ENCODE measurements around the gene ZNF385D. TPM values are rescaled to one million over a fixed set of nuclear protein-coding genes. Genes with fewer than 3 reads are reported as not detected.

Gene ZNF385D
- total RNA-seq, 2 donors from 2014 or later = not detected

DNA sequence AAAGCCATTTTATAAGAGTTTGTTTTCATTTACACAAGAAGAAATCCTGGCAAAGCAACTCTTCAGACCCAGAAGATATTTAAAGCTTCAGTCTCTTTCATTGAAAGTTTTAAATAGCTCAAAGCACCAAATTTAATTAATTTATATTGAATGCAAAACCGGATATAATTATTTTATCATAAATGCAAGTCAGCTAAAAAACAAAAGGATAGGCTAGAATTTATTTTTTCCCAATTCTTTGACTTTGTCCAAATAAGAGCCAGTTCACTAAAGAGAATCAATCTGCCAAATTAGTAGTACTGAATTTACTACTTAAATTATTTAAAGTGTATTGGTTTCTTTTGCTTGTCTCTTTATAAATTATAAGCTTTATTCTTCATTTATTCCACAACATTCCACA is 101.5 kb downstream of the ZNF385D start:
- Mint-ChIP-seq H3K9me3 (peaks cover 2 to 3% of the 10 kb centered on the region in 2 donors), H3K4me3 (no peak overlapping the region), H3K27me3 (ENCODE audit: low read depth) (no peaks in the 10 kb centered on the region), H3K36me3 (ENCODE audit: insufficient read depth in 2 of 2) (no peaks in the 10 kb centered on the region), H3K4me1 (ENCODE audit: low read depth) (no peaks in the 10 kb centered on the region), H3K27ac (no peak overlapping the region)
- ATAC-seq (replicated peaks in 1 of 2) (no peak), DNase-seq (no peak)

DNA sequence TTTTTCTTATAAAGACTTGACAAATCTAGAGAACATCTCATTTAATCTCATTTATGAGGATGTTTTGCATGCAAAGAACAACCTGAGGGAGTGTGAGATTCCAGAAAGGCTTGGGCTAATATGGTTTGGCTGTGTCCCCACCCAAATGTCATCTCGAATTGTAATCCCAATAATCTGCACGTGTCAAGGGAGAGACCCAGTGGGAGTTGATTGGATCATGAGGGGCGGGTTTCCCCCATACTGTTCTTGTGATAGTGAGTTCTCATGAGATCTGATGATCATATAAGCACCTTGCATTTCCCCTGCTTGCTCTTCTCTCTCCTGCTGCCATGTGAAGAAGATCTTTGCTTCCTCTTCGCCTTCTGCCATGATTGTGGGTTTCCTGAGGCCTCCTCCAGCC is 103.0 kb downstream of the ZNF385D start:
- no peak overlapping the region for H3K27ac Mint-ChIP-seq
- no peaks in the 10 kb centered on the region for H3K27me3 Mint-ChIP-seq (ENCODE audit: low read depth)
- DNase-seq (no peak), ATAC-seq (replicated peaks in 1 of 2) (no peak)
- H3K4me3 Mint-ChIP-seq = no peak overlapping the region
- no peaks in the 10 kb centered on the region for H3K4me1 Mint-ChIP-seq (ENCODE audit: low read depth)
- H3K36me3 Mint-ChIP-seq (ENCODE audit: insufficient read depth in 2 of 2) = no peaks in the 10 kb centered on the region
- H3K9me3 Mint-ChIP-seq = peaks cover 3 to 4% of the 10 kb centered on the region in 2 donors

DNA sequence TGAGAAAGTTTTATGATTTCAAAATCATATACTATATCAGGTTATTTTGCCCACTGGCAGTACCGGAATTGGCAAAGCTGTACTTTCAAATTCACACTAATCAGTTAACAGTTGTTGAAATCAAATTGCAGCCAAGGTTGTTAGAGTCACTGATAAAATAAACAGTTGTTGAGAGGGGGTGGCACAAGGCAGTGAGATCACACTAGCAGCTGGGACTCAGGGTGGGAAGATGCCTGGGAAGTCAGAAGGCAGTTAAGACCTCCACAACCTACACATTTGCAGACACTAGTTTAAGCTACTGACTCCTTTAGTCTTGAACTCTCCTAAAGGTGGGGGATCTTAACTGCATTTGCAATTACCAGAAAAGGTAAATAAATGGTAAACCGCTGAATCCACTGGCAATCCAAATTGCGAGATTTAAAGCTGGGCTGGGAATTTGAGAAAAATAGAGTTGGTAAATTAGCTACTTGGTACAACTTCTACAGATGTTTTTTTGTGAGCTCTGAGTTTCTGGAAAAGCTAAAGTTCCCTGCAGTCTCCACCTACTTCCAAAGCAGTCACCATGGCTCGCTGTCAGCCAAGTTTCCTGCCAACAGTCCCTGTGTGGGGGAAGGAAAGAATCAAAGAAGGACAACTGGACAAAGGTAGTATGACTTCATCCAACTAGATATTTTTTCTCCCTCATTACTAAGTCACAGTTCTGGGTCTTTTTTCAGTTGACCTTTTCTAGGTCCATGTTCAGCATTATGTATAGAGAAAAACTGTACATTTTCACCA is 105.7 kb downstream of the ZNF385D start:
- Mint-ChIP-seq H3K36me3 (ENCODE audit: insufficient read depth in 2 of 2) (peaks cover 0 to 2% of the 10 kb centered on the region in 2 donors), H3K4me1 (ENCODE audit: low read depth) (no peaks in the 10 kb centered on the region), H3K27ac (no peak overlapping the region), H3K9me3 (peaks cover 5 to 8% of the 10 kb centered on the region in 2 donors), H3K27me3 (ENCODE audit: low read depth) (no peaks in the 10 kb centered on the region), H3K4me3 (no peak overlapping the region)
- DNase-seq = no peak
- no peak for ATAC-seq (replicated peaks in 1 of 2)

DNA sequence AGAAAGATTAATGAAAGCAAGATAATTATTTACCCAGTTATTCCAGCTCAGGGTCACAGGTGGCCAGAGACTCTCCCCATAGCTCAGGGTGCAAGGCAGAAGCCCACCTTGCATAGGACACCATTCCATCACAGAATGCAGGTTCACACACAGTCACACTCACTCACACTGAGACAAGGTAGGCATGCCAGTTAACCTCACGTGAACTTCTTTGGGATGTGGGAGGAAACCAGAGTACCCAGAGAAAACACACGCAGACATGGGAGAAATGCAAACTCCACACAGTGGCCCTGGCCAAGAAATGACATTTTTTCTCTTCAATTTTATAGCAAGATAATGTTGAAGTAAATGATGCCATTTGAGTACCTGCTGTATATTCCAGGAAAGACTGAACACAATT is 106.7 kb downstream of the ZNF385D start:
- H3K27me3 Mint-ChIP-seq (ENCODE audit: low read depth) = no peaks in the 10 kb centered on the region
- ATAC-seq (replicated peaks in 1 of 2) (no peak), DNase-seq (no peak)
- no peak overlapping the region for H3K27ac Mint-ChIP-seq
- H3K9me3 Mint-ChIP-seq = peaks cover 5 to 10% of the 10 kb centered on the region in 2 donors
- H3K4me1 Mint-ChIP-seq (ENCODE audit: low read depth) = no peaks in the 10 kb centered on the region
- H3K4me3 Mint-ChIP-seq = no peak overlapping the region
- peaks cover 0 to 2% of the 10 kb centered on the region in 2 donors for H3K36me3 Mint-ChIP-seq (ENCODE audit: insufficient read depth in 2 of 2)

DNA sequence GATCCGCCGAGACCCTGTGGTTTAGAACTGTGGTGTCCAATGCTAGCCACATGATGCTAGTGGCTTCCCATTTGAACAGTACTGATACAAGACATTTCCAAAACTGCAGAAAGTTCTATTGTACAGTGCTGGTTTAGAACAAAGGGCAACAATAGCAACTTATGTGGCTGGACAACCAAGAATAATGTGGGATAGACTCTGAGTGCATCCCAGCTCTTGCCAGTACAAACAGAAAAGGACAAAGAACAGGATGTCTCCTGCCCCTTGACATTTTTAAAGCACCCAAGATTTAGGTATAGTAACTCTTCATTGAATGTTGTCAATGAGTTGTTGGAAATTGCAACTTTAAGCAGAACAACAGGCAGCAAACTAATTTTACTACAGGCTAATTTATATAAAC is 107.3 kb downstream of the ZNF385D start:
- H3K9me3 Mint-ChIP-seq = peaks cover 5 to 10% of the 10 kb centered on the region in 2 donors
- no peak for ATAC-seq (replicated peaks in 1 of 2)
- DNase-seq = no peak
- H3K4me3 Mint-ChIP-seq = no peak overlapping the region
- no peaks in the 10 kb centered on the region for H3K27me3 Mint-ChIP-seq (ENCODE audit: low read depth)
- no peaks in the 10 kb centered on the region for H3K4me1 Mint-ChIP-seq (ENCODE audit: low read depth)
- no peak overlapping the region for H3K27ac Mint-ChIP-seq
- peaks cover 0 to 2% of the 10 kb centered on the region in 2 donors for H3K36me3 Mint-ChIP-seq (ENCODE audit: insufficient read depth in 2 of 2)

DNA sequence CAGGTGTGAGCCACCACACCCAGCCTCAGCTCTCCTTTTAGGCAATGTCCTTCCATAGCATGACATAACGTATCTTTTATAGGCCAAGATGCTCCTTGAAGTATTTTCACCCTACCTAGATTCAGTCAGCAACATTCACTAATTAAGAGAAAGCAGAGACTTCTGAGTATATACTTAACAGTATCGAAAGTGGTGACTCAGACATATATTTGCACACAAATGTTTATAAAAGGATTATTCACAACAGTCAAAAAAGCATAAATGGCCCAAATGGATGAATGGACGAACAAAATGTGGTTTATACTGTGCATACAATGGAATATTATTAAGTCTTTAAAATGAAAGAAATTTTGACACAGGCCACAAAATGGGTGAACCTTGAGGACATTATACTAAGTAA is 108.6 kb downstream of the ZNF385D start:
- no peak overlapping the region for H3K27ac Mint-ChIP-seq

DNA sequence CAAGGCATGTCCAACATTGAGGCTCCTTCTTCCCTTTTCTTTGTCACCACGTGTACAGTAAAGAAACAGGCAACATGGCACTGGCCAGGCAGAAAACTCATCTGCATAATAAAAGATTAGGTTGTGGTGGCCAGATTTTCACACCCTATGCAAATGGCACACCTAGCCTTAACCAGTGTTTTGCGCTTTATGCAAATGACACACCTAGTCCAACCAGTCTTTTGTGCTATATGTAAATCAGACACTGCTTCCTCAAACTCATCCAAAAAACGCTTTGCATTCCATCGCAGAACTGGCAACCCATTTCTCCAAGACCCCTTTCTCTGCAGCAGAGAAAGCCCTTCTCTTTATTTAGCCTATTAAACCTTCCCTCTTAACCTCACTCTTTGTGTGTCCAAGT is 109.1 kb downstream of the ZNF385D start:
- peak overlapping the region; percentile 25 for H3K27ac Mint-ChIP-seq

More for the DNA sequence above, 108.6 kb downstream of the ZNF385D start:
- ATAC-seq (replicated peaks in 1 of 2) (no peak), DNase-seq (no peak)
- Mint-ChIP-seq H3K9me3 (peaks cover 2 to 11% of the 10 kb centered on the region in 2 donors), H3K4me1 (ENCODE audit: low read depth) (no peaks in the 10 kb centered on the region), H3K4me3 (no peak overlapping the region), H3K36me3 (ENCODE audit: insufficient read depth in 2 of 2) (peaks cover 0 to 2% of the 10 kb centered on the region in 2 donors), H3K27me3 (ENCODE audit: low read depth) (no peaks in the 10 kb centered on the region)

DNA sequence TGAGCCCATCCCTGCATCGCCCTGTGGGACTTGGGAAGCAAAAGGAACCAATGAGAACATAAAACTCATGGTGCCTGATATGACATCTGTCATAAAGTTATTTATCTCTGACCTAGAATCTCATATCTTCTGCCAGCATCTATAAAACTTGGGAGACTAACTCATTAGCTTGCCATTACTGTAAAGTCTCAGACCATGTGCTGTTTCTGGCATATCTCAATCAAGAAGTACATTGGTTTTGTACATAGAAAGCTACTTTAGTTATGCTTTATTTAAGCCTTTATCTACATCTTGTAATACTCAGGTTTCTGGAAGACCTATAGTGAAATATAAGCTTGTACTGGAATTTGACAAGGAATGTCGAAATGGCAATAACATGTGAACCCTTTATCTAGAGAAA is 112.5 kb downstream of the ZNF385D start:
- Mint-ChIP-seq H3K4me1 (ENCODE audit: low read depth) (no peaks in the 10 kb centered on the region), H3K27me3 (ENCODE audit: low read depth) (no peaks in the 10 kb centered on the region), H3K9me3 (peaks cover 3 to 11% of the 10 kb centered on the region in 2 donors), H3K4me3 (no peak overlapping the region), H3K36me3 (ENCODE audit: insufficient read depth in 2 of 2) (peaks cover 0 to 2% of the 10 kb centered on the region in 2 donors), H3K27ac (no peak overlapping the region)
- ATAC-seq (replicated peaks in 1 of 2) (no peak), DNase-seq (no peak)

More for the DNA sequence above, 109.1 kb downstream of the ZNF385D start:
- Mint-ChIP-seq H3K36me3 (ENCODE audit: insufficient read depth in 2 of 2) (peaks cover 0 to 2% of the 10 kb centered on the region in 2 donors), H3K27me3 (ENCODE audit: low read depth) (no peaks in the 10 kb centered on the region), H3K4me3 (no peak overlapping the region), H3K4me1 (ENCODE audit: low read depth) (no peaks in the 10 kb centered on the region), H3K9me3 (peaks cover 2 to 11% of the 10 kb centered on the region in 2 donors)
- DNase-seq (no peak), ATAC-seq (replicated peaks in 1 of 2) (no peak)

DNA sequence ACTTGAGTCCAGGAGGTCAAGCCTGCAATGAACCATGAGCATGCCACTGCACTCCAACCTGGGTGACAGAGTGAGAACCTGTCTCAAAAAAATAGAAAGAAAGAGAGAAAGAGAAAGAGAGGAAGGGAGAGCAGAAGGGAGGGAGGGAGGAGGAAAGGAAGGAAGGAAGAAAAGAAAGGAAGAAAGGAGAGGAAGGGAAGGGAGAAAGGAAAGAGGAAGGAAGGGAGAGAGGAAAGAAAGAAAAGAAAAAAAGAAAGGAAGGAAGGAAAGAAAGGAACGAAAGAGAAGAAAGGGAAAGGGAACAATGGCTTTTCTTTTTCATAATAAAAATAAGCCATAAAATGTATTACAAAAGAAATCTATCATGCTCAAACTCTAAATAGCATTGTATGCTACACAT is 116.9 kb downstream of the ZNF385D start:
- no peaks in the 10 kb centered on the region for H3K4me1 Mint-ChIP-seq (ENCODE audit: low read depth)
- no peaks in the 10 kb centered on the region for H3K27me3 Mint-ChIP-seq (ENCODE audit: low read depth)
- H3K36me3 Mint-ChIP-seq (ENCODE audit: insufficient read depth in 2 of 2) = no peaks in the 10 kb centered on the region
- no peak overlapping the region for H3K27ac Mint-ChIP-seq
- no peak overlapping the region for H3K4me3 Mint-ChIP-seq
- DNase-seq (no peak), ATAC-seq (replicated peaks in 1 of 2) (no peak)
- peaks cover 1 to 9% of the 10 kb centered on the region in 2 donors for H3K9me3 Mint-ChIP-seq

DNA sequence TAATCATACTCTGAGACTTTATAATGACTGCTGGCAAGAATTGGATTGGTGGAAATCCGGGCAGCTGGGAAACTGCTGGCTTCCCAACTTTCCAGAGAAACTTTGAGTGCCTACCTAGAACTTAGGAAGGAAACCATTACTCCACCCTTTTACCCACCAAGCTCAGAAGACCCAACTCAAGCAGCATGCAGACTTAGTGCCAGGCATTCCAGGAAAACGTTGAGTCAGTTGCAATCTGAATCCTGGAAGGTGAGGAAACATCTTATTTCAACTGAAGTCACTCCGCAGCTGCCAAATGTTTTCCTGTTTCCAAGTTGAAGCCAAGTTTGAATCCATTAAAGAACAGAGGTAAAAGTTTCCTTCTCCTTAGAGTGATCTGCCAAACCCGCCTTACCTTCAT is 126.5 kb downstream of the ZNF385D start:
- DNase-seq (no peak), ATAC-seq (replicated peaks in 1 of 2) (no peak)
- Mint-ChIP-seq H3K9me3 (peaks cover 0 to 4% of the 10 kb centered on the region in 2 donors), H3K27ac (no peak overlapping the region), H3K27me3 (ENCODE audit: low read depth) (no peaks in the 10 kb centered on the region), H3K4me1 (ENCODE audit: low read depth) (no peaks in the 10 kb centered on the region), H3K36me3 (ENCODE audit: insufficient read depth in 2 of 2) (no peaks in the 10 kb centered on the region), H3K4me3 (no peak overlapping the region)

DNA sequence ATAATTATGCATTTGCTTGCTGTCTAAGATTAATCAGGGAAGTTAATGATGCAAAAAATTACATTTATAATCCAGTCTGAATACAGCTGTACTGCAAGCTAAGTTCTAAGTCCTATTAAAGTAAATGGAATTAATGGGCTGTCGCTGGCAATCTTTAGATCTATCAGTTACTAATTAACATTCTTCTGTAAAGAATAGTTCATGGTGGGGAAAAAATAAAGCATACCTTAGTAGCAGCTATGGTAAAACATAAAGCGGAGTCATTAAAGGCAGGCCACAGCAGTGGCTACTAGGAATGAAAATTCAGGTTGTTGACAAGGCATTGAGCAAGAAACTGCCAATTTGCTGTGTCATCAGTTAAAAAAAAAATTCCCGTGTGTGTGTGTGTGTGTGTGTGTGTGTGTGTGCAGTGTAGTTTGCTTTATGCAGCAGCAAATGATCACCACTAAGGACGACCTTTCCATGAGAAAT is 129.8 kb downstream of the ZNF385D start:
- Mint-ChIP-seq H3K4me1 (ENCODE audit: low read depth) (no peaks in the 10 kb centered on the region), H3K27me3 (ENCODE audit: low read depth) (no peaks in the 10 kb centered on the region), H3K9me3 (peaks cover 0 to 2% of the 10 kb centered on the region in 2 donors), H3K36me3 (ENCODE audit: insufficient read depth in 2 of 2) (no peaks in the 10 kb centered on the region), H3K4me3 (no peak overlapping the region), H3K27ac (no peak overlapping the region)
- DNase-seq (no peak), ATAC-seq (replicated peaks in 1 of 2) (no peak)

DNA sequence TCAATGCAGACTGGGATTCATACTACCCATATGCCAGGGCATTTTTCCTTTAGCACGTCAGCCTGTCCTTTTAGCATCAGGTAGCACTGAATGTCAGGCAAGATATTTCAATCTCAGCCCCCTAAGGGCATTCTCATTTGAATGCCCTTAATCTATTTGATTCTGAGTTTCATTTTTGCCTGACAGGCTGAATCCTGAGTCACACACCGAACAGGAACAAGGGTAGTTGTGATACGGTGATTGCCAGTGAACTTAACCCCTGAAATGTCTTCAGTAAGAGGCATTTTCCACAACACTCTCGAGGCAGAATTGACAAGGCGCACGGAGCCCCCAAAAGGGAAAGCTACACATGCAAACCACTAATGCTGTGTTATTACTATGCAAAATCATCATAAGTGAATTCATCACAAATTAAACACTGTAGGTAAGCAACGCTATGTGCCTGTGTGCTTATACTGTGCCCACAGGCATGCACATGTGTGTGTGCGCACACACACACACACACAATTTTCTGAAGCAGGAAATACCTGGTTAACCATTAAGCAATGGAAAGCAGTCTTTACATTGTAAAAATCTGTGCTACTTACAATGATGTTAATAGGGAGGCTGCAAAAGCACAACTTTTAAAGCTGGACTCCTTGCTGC is 130.4 kb downstream of the ZNF385D start:
- no peaks in the 10 kb centered on the region for H3K27me3 Mint-ChIP-seq (ENCODE audit: low read depth)
- H3K27ac Mint-ChIP-seq = no peak overlapping the region
- H3K4me1 Mint-ChIP-seq (ENCODE audit: low read depth) = no peaks in the 10 kb centered on the region
- H3K4me3 Mint-ChIP-seq = no peak overlapping the region
- no peaks in the 10 kb centered on the region for H3K36me3 Mint-ChIP-seq (ENCODE audit: insufficient read depth in 2 of 2)
- ATAC-seq (replicated peaks in 1 of 2) = no peak
- peaks cover 0 to 2% of the 10 kb centered on the region in 2 donors for H3K9me3 Mint-ChIP-seq
- DNase-seq = no peak

DNA sequence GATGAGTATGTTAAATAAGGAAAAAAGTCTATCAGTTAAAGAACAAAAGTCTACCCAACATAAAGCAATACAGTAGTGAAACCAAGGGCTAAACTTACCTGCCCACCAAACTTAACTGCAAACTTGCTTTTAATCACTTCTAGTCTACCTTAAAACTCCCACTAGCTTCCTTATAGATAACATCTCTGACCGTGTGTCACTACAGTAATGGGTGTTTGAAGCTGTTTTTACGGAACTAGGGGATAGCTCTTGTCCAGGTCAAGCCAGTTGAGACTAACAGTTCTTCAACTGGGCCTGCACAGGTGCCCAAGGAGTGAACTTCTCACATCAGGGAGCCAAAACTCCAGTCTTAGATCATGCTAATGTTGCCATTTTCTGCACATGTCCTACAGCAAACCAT is 132.3 kb downstream of the ZNF385D start:
- Mint-ChIP-seq H3K4me3 (no peak overlapping the region), H3K9me3 (peaks cover 0 to 1% of the 10 kb centered on the region in 2 donors), H3K36me3 (ENCODE audit: insufficient read depth in 2 of 2) (no peaks in the 10 kb centered on the region), H3K4me1 (ENCODE audit: low read depth) (no peaks in the 10 kb centered on the region), H3K27me3 (ENCODE audit: low read depth) (no peaks in the 10 kb centered on the region), H3K27ac (no peak overlapping the region)
- no peak for ATAC-seq (replicated peaks in 1 of 2)
- no peak for DNase-seq
